IMR-90 (cell line): Measurements from ENCODE around the gene ZNF862. TPM values are rescaled to one million over a fixed set of nuclear protein-coding genes. Genes with fewer than 3 reads are reported as not detected.

ENCODE experiments used
- ATAC-seq: fragments of 200-7000 bp; cut with Tn5 transposase; 2 replicates; pipeline ENCODE4 v1.9.1; 2020; ENCODE audit warnings: low read depth, mild to moderate bottlenecking, moderate library complexity
- BruUV-seq: library from RNA; stranded (reverse); fragments of 400-500 nt; replicated peaks from 2 replicates; lab custom pipeline; 2021; lab: Mats Ljungman, UMichigan
- CTCF ChIA-PET: fragments of 300-600 bp; formaldehyde crosslinking; extraction: SDS; loops from one replicate; lab custom pipeline; 2021; ENCODE audit warnings: antibody characterized with exemption; lab: Yijun Ruan, JAX
- POLR2A ChIA-PET: fragments of 300-600 bp; sonication (Branson Sonifier 250); formaldehyde crosslinking; loops from one replicate; lab custom pipeline; 2022; ENCODE audit warnings: antibody characterized with exemption; ENCODE audit not compliant: unreplicated experiment; lab: Charles Lee
- DNase-seq: peaks from one replicate; pipeline ENCODE4 v3.0.0; 2013
- H2AFZ ChIP-seq: replicated peaks from 2 replicates; pipeline ENCODE3; 2013; ENCODE audit warnings: low read length, mild to moderate bottlenecking; ENCODE audit not compliant: poor library complexity
- H2AK5ac ChIP-seq: 2 replicates; pipeline ENCODE4 v1.6.1; 2013; ENCODE audit warnings: low read depth, low read length, inconsistent platforms
- H2AK9ac ChIP-seq: replicated peaks from 2 replicates; pipeline ENCODE3; 2013; ENCODE audit warnings: mild to moderate bottlenecking, low read depth, low read length, moderate library complexity; ENCODE audit not compliant: poor library complexity
- H2BK120ac ChIP-seq: 2 replicates; pipeline ENCODE4 v1.6.1; 2013; ENCODE audit warnings: low read depth, low read length, inconsistent platforms
- H2BK15ac ChIP-seq: 3 replicates; pipeline ENCODE4 v1.6.1; 2013; ENCODE audit warnings: low read depth, low read length, inconsistent platforms
- H2BK20ac ChIP-seq: 2 replicates; pipeline ENCODE4 v1.6.1; 2013; ENCODE audit warnings: low read depth, mild to moderate bottlenecking, inconsistent platforms, low read length, moderate library complexity
- H2BK5ac ChIP-seq: 2 replicates; pipeline ENCODE4 v1.6.1; 2013; ENCODE audit warnings: mild to moderate bottlenecking, low read depth, low read length, inconsistent platforms; ENCODE audit not compliant: poor library complexity, severe bottlenecking
- H3K14ac ChIP-seq: replicated peaks from 2 replicates; pipeline ENCODE4 v1.6.1; 2013; ENCODE audit warnings: low read depth, low read length, inconsistent platforms
- H3K18ac ChIP-seq: 2 replicates; pipeline ENCODE4 v1.6.1; 2013; ENCODE audit warnings: low read depth, low read length, control low read depth
- H3K23ac ChIP-seq: 2 replicates; pipeline ENCODE4 v1.6.1; 2013; ENCODE audit warnings: low read depth, low read length, inconsistent platforms
- H3K27ac ChIP-seq: 2 replicates; pipeline ENCODE4 v1.5.1; 2013; ENCODE audit warnings: mild to moderate bottlenecking, control low read depth, low read length; ENCODE audit not compliant: insufficient read depth
- H3K27me3 ChIP-seq: 2 replicates; pipeline ENCODE4 v1.6.1; 2013; ENCODE audit warnings: low read length; ENCODE audit not compliant: control insufficient read depth, insufficient read depth
- H3K36me3 ChIP-seq: 2 replicates; pipeline ENCODE4 v1.6.1; 2013; ENCODE audit warnings: low read length, mixed read lengths; ENCODE audit not compliant: control insufficient read depth, insufficient read depth
- H3K4ac ChIP-seq: 2 replicates; pipeline ENCODE4 v1.6.1; 2013; ENCODE audit warnings: low read depth, low read length, inconsistent platforms
- H3K4me1 ChIP-seq: 2 replicates; pipeline ENCODE4 v1.6.1; 2013; ENCODE audit warnings: low read length, mixed read lengths; ENCODE audit not compliant: control insufficient read depth, insufficient read depth
- H3K4me2 ChIP-seq: 2 replicates; pipeline ENCODE4 v1.6.1; 2013; ENCODE audit warnings: low read depth, mild to moderate bottlenecking, control low read depth, low read length, moderate library complexity
- H3K4me3 ChIP-seq: 2 replicates; pipeline ENCODE4 v1.5.1; 2013; ENCODE audit warnings: low read depth, mild to moderate bottlenecking, control low read depth, low read length, moderate library complexity; ENCODE audit not compliant: insufficient read depth
- H3K56ac ChIP-seq: 2 replicates; pipeline ENCODE4 v1.6.1; 2013; ENCODE audit warnings: low read length, inconsistent platforms; ENCODE audit not compliant: insufficient read depth; ENCODE audit errors: extremely low read depth
- H3K79me1 ChIP-seq, 2 experiments: 2 replicates each; pipeline ENCODE4 v1.6.1; 2013; ENCODE audit warnings: low read length in 2 of 2, inconsistent platforms in 1 of 2, low read depth in 1 of 2
- H3K9ac ChIP-seq: 2 replicates; pipeline ENCODE4 v1.6.1; 2013; ENCODE audit warnings: low read depth, low read length, control low read depth
- H3K9me1 ChIP-seq: 2 replicates; pipeline ENCODE4 v1.6.1; 2013; ENCODE audit warnings: low read length, inconsistent platforms; ENCODE audit not compliant: insufficient read depth
- H3K9me3 ChIP-seq: 2 replicates; pipeline ENCODE4 v1.6.1; 2013; ENCODE audit warnings: low read length; ENCODE audit not compliant: control insufficient read depth, insufficient read depth
- H4K20me1 ChIP-seq: 2 replicates; pipeline ENCODE4 v1.6.1; 2013; ENCODE audit warnings: low read length, inconsistent platforms; ENCODE audit not compliant: insufficient read depth
- H4K5ac ChIP-seq: 2 replicates; pipeline ENCODE4 v1.6.1; 2013; ENCODE audit warnings: mild to moderate bottlenecking, low read depth, low read length, control low read depth
- H4K8ac ChIP-seq, 2 experiments: 2 replicates each; pipeline ENCODE4 v1.6.1; 2013; ENCODE audit warnings: low read depth in 2 of 2, low read length in 2 of 2, control low read depth in 1 of 2, inconsistent platforms in 1 of 2
- H4K91ac ChIP-seq: 2 replicates; pipeline ENCODE4 v1.6.1; 2013; ENCODE audit warnings: low read depth, low read length, inconsistent platforms; ENCODE audit not compliant: insufficient read depth
- CEBPB ChIP-seq: IDR thresholded peaks from 2 replicates; pipeline ENCODE4 v1.6.1; 2012; ENCODE audit warnings: low read depth, low read length, improper control_type of control experiment
- CHD1 ChIP-seq: IDR thresholded peaks from 2 replicates; pipeline ENCODE4 v1.6.1; 2012; ENCODE audit warnings: low read depth, low read length, improper control_type of control experiment
- CTCF ChIP-seq: conservative IDR thresholded peaks from 2 replicates; pipeline ENCODE4 v1.5.1; 2012; ENCODE audit warnings: mild to moderate bottlenecking, low read depth, low read length, improper control_type of control experiment
- FOS ChIP-seq: fragments of 150-350 bp; IDR thresholded peaks from 2 replicates; pipeline ENCODE4 v1.6.1; 2016; ENCODE audit warnings: low read depth, low read length
- POLR2A ChIP-seq: IDR thresholded peaks from 2 replicates; pipeline ENCODE4 v1.6.1; 2012; ENCODE audit warnings: mild to moderate bottlenecking, low read depth, low read length
- RAD21 ChIP-seq: IDR thresholded peaks from 2 replicates; pipeline ENCODE4 v1.6.1; 2012; ENCODE audit warnings: low read length, improper control_type of control experiment
- RCOR1 ChIP-seq: IDR thresholded peaks from 2 replicates; pipeline ENCODE4 v1.6.1; 2012; ENCODE audit warnings: mild to moderate bottlenecking, low read length, improper control_type of control experiment; ENCODE audit not compliant: insufficient replicate concordance
- WGBS, 2 experiments: methylation state at CpG; one replicate each; pipeline versions ENCODE4 v1.1.5 to v1.1.7; 2013; ENCODE audit warnings: missing lambda C conversion rate in 2 of 2; ENCODE audit not compliant: insufficient read length in 1 of 2; ENCODE audit errors: extremely low coverage in 2 of 2; 5-methylcytosine and 5-hydroxymethylcytosine counted together
- dilution Hi-C: fragments of 300-500 bp; cut with HindIII; formaldehyde crosslinking; loops from one replicate; pipeline ENCODE4 v1.14.3; 2018; ENCODE audit warnings: low sequenced_read_pairs; ENCODE audit not compliant: unreplicated experiment
- in situ Hi-C: fragments of 300-500 bp; cut with MboI; formaldehyde crosslinking; loops from 3 replicates; pipeline ENCODE4 v1.14.3; 2019; ENCODE audit warnings: low sequenced_read_pairs, inconsistent platforms, mixed read lengths
- intact Hi-C: fragments of 100-400 bp; cut with micrococcal nuclease; formaldehyde crosslinking; loops from 2 replicates; pipeline ENCODE4 v1.10.0; 2022
- polyA plus RNA-seq, 3 experiments: library from polyadenylated mRNA; depleted of rRNA; stranded (reverse); fragments of >200 nt; gene quantifications; 2 replicates each; pipeline ENCODE4 v1.2.3, GENCODE V29; 2012; ENCODE audit warnings: low replicate concordance in 1 of 3
- total RNA-seq: library from RNA; depleted of rRNA; stranded (reverse); fragments of >200 nt; gene quantifications from 2 replicates; pipeline ENCODE4 v1.2.3, GENCODE V29; 2012
- TF ChIP-seq, protein P1 (sequence below): fragments of 150-350 bp; IDR thresholded peaks from 2 replicates; pipeline ENCODE4 v1.6.1; 2016; ENCODE audit warnings: low read depth, mild to moderate bottlenecking, low read length, moderate library complexity, borderline replicate concordance
- TF ChIP-seq, protein P2 (sequence below): fragments of 150-350 bp; IDR thresholded peaks from 2 replicates; pipeline ENCODE4 v1.6.1; 2017; ENCODE audit warnings: mild to moderate bottlenecking, antibody characterized with exemption, low read length, low read depth

The ZNF862 gene
- total and polyA plus RNA-seq, 2 of the 4 experiments (the other 2 are of a cell fraction), result 5.9 to 10.8 TPM

GRCh38 chr7:149793261-149793660 lies 44.9 kb upstream of the ZNF862 start:
- Histone ChIP-seq H3K18ac (no peak overlapping the region), H3K27ac (no peak overlapping the region), H4K5ac (no peak overlapping the region), H3K4me2 (no peak overlapping the region), H3K36me3 (no peaks in the 10 kb centered on the region), H4K91ac (no peak overlapping the region), H3K14ac (no peak overlapping the region), H2AK9ac (no peak overlapping the region), H3K23ac (no peak overlapping the region), H4K8ac (no peak overlapping the region), H2BK120ac (no peak overlapping the region), H2AFZ (no peak overlapping the region), H3K4me1 (no peaks in the 10 kb centered on the region), H3K27me3 (peaks cover 39% of the 10 kb centered on the region; the same call in 1 of the 2 replicates), H2BK20ac (no peak overlapping the region), H4K20me1 (no peaks in the 10 kb centered on the region), H3K4ac (no peak overlapping the region), H2BK5ac (no peak overlapping the region), H2AK5ac (no peak overlapping the region), H3K56ac (no peak overlapping the region), H3K9me3 (no peaks in the 10 kb centered on the region), H3K9me1 (no peaks in the 10 kb centered on the region), H2BK15ac (no peak overlapping the region), H3K79me1 (no peaks in the 10 kb centered on the region), H3K4me3 (no peak overlapping the region), H3K9ac (no peak overlapping the region)
- TF ChIP-seq CEBPB (no peak), CTCF (no peak), POLR2A (no peak), CHD1 (no peak), FOS (no peak), RCOR1 (no peak), RAD21 (no peak)
- TF ChIP-seq, protein P1, sequence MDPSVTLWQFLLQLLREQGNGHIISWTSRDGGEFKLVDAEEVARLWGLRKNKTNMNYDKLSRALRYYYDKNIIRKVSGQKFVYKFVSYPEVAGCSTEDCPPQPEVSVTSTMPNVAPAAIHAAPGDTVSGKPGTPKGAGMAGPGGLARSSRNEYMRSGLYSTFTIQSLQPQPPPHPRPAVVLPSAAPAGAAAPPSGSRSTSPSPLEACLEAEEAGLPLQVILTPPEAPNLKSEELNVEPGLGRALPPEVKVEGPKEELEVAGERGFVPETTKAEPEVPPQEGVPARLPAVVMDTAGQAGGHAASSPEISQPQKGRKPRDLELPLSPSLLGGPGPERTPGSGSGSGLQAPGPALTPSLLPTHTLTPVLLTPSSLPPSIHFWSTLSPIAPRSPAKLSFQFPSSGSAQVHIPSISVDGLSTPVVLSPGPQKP, result no peak
- TF ChIP-seq, protein P2, sequence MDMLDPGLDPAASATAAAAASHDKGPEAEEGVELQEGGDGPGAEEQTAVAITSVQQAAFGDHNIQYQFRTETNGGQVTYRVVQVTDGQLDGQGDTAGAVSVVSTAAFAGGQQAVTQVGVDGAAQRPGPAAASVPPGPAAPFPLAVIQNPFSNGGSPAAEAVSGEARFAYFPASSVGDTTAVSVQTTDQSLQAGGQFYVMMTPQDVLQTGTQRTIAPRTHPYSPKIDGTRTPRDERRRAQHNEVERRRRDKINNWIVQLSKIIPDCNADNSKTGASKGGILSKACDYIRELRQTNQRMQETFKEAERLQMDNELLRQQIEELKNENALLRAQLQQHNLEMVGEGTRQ, result no peak
- intact Hi-C loops (no loop called here), in situ Hi-C loops (no loop called here), dilution Hi-C loops (no loop called here)
- ChIA-PET POLR2A (no interaction called here), CTCF (no interaction called here)
- no peak for ATAC-seq
- no CpG with 5 or more reads among the region's 10 CpGs for WGBS, 2 experiments
- DNase-seq, result no peak
- no TSS peak for BruUV-seq
